NCI-H345 treated with DMSO at 0.1 percent for 48 hours (cell line): ENCODE results near the gene IQSEC1.

Experiments
- DNase-seq: peaks from one replicate; lab custom pipeline; 2025; ENCODE audit not compliant: unreplicated experiment; lab: John Stamatoyannopoulos, UW

The IQSEC1 gene

GRCh38 chr3:13085846-13086179 is 12.6 kb upstream of the IQSEC1 start:
- no peak for DNase-seq

GRCh38 chr3:13085081-13085845 is 12.0 kb upstream of the IQSEC1 start:
- DNase-seq, result no peak

DNA sequence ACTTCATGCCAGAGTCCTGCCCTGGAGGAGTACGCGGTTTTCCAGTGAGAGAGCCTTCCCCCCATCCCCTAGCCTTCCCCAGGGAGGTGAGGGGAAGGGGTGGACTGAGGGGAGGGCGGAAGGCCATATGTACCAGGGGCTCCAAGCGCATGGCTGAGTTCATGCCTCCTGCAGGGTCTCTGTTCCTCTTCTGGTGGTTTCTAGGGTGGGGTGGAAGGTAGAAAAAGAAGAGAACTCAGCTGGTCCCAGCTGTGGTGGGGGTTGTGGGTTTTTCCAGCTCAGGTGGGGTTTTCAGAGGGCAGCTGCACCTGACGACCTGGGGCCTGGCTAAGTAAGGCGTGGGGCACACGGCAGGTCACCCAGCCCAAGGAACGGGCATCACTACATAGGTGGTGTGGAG is 10.7 kb upstream of the IQSEC1 start:
- no peak for DNase-seq

- DNase-seq, result no peak
Measured at GRCh38 chr3:13083254-13083653, 10.0 kb upstream of the IQSEC1 start.

GRCh38 chr3:13082677-13083076 is 9.4 kb upstream of the IQSEC1 start:
- no peak for DNase-seq

DNA sequence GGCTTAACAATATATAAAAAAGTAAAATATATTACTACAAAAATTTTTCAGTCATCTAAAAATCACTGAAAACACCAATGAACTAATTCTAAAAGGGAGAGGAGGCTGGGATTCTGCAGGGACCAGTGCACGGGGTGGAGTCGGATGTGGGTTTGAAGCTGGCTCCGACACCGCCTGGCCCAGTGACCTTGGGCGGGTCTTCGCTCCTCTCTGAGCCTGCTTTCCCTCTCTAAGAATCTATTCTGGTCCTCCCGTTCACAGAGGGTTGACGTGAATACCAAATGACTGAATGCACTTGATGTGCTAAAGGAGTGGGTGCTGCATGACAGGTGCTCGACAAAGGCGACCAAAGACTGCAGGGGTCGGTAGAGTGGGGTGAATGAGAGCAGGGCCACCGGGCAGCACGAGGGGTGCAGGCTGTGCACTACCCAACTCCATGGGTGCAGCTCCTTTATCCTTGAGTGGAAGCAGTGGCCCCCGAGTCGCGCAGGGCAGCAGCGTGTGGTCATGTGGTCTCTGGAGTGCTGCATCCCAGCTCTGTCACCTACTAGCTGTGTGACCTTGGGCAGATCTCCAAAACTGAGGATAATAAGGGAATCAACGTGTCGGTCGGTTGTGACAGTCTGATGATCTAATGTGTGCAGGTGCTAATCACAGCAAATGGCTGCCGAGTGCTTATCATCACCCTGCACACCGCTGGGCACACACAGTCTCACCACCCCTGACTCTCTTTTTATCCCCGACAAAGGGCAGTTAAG is 8.6 kb upstream of the IQSEC1 start:
- peak; percentile 24 for DNase-seq

- no peak for DNase-seq
Measured at GRCh38 chr3:13080591-13080990, 7.4 kb upstream of the IQSEC1 start.

GRCh38 chr3:13080026-13080425 is 6.8 kb upstream of the IQSEC1 start:
- DNase-seq, result no peak

DNA sequence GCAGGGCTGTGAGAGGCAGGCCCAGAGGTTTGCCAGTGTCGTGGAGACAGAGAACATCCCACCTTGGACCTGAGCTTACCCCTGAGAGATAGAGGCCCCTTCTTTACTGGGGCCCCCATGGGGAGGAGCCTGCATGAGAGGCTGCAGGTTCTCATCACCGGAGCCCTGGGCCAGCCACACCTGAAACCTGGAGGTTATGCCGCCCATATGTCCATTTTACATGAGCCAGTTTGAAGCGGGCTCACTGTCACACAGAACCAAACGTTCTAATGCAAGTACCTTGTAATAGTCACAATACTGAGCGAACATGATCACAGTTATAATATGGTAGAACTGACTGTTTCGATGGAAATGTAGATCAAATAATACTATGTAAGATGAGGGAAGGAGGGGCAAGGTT is 6.3 kb upstream of the IQSEC1 start:
- no peak for DNase-seq

DNA sequence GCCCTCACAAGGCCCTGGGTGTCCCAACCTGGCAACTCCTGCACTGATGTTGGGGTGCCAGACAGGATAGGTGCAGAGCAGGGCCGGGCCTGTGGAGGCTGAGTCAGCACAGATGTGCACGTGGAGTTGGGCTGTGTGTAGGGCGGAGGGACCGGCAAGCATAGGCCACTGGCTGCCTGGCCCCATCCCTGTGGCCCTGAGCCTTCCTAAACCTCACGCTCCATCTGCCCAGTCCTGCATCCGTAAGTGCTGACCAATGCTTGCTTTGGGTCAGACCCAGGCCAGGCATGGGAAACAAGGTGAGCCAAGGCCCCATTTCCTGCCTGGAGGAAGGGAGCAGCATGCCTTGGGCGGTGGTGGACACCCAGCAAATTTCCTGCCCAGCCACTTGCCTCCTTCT is 5.8 kb upstream of the IQSEC1 start:
- DNase-seq, result no peak

GRCh38 chr3:13078163-13078905 is 5.1 kb upstream of the IQSEC1 start:
- peak; percentile 14 for DNase-seq

- DNase-seq, result peak; percentile 28
Measured at GRCh38 chr3:13077431-13078162, 4.4 kb upstream of the IQSEC1 start.

GRCh38 chr3:13075986-13076654 is 2.9 kb upstream of the IQSEC1 start:
- DNase-seq, result no peak

DNA sequence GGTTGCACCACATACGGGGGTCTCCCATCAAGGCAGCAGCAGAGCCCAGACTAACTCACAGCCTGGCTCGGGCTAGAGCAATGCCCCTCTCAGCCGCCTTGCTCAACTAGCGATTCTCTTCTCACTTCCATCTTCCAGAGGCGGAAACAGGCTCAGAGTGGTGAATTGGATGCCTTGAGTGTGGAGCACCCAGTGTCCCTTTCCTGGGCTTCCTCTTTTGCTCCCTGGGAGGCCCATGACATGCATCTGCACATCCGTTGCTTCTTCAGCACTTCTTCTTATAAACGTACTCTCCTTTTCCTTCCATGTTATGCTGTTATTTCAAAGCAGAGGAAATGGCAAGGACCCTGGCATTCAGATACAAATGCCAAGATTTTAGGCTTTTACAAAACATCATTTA is 2.1 kb upstream of the IQSEC1 start:
- DNase-seq, result no peak

- DNase-seq, result no peak
Measured at GRCh38 chr3:13074006-13074375, 762 bp upstream of the IQSEC1 start.

DNA sequence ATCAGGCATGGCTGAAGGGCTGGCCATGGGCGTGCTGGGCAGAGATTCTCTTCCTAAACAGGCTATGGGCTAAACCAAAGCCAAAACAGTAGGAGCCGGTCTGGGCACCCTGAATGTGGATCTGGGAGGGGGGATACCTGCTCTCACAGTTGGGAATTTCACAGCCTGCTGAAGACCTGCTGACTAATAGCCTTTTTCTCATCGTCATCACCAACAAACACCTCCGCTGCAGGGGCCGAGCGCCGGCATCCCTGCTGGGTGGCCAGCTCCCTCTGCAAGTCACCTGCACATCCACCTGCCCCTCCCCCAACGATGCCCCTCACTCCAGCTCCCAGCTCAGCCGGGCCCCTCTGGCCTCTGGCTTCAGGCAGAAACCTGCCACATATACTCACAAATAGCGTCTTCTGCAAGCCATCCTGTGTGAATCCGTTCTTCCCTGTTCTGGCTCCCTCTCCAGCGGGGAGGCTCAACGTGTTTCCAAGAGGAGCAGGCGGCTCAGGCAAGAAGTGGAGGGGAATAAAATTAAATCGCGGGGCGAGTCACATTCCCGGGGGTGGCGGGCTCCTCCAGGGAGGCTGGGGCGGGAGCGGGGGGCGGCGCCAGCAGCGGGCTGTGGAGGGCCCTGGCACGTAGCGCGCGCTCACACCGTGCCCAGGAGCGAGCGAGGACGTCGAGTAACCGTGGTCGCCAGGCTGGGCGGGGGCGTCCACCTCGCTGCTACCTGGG is 466 bp downstream of the IQSEC1 start:
- DNase-seq, result no peak

DNA sequence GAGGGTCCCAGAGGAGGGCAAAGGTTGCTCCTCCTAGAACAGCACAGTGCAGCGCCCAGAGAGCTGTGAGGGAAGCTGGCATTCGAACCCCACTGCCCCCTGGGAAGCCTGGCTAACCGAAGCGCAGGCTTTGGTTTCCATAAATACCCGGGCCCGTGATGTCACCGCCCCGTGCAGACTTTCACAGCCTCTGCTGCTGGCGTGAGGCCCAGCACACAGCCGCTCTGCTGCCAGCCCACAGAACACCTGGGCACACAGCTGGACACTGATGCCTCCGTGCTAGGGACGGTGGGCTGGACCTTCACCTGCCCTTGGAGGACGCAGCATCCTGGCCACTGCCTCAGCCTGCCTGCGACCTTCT is 1.0 kb downstream of the IQSEC1 start:
- DNase-seq, result no peak

GRCh38 chr3:13071695-13072094 is 1.5 kb downstream of the IQSEC1 start:
- no peak for DNase-seq

DNA sequence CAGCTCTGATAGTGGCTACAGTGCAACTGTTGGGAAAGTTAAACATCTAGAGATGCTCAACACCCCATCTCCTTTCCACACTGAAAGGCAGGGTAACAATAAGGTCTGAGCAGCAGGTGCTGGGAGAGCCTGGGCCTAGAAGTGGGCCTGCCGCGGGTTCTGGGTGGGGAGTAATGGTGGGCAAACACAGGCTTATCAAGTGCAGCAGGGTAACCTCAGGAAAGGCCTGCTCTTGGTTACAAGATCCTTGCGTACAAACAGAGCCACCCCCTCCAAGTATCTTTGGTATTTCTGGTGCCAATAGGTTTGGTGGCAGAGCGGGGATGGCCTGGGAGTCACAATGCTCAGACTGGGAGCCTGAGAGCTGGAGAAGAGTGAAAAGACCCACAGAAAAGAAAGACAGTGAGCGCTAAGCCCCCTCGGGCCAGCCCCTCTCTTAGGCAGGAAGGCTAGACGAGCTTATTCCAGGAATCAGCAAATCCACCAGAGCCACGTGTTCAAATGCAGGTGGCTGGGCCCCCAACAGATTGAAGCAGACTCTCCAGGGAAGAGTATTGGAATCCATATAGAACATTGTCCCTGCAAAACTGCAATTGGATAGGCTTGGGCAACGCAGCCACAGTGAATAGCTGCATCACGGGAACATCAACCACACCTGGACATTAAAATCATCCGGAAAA is 2.7 kb downstream of the IQSEC1 start:
- no peak for DNase-seq

DNA sequence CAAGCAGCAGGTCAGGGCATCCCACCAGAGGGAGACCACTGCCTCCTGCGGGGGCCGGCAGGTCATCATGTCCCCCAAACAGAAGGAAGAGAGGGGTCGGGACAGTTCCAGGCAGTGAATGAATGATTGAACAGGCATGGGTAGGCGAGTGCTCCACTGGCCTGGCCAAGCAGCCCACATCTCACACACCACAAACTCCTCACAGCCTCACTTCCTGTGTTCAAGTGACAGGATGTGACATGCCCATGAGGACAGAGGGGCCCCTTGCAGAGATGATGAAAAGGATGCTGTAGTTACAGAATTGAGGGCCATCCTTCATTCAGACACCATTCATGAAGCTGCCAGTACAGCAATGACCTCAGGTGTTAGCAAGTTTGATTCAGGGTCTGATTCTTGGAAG is 3.7 kb downstream of the IQSEC1 start:
- no peak for DNase-seq
